ENCODE data around the gene PTPRN2. TPM values are rescaled to one million over a fixed set of nuclear protein-coding genes. Genes with fewer than 3 reads are reported as not detected.

Gene PTPRN2
- polyA plus RNA-seq, 4 donors = 7.4 to 9.6 (median 8.8) TPM

DNA sequence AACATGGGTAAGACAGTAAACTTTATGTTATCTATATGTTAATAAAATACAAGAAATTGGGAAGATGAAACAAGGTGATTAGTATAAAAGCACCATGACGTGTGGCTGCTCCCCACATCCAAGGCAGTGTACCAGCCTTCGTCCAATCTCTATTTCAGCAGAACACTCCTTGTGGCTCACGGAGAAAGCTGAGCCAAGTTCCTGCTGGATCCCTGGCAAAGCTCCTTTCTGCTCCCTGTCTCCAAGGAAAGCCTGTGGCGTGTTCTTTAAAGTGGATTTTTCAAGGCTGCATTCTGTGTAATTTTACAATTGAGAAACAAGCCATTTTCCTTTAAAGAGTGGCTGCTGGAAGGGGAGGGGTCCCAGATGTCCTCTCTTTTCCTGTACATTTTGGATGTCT is 467.3 kb downstream of the PTPRN2 start:
- DNase-seq (ENCODE audit: low read depth in 4 of 4, low spot score in 3 of 4) = no peak

DNA sequence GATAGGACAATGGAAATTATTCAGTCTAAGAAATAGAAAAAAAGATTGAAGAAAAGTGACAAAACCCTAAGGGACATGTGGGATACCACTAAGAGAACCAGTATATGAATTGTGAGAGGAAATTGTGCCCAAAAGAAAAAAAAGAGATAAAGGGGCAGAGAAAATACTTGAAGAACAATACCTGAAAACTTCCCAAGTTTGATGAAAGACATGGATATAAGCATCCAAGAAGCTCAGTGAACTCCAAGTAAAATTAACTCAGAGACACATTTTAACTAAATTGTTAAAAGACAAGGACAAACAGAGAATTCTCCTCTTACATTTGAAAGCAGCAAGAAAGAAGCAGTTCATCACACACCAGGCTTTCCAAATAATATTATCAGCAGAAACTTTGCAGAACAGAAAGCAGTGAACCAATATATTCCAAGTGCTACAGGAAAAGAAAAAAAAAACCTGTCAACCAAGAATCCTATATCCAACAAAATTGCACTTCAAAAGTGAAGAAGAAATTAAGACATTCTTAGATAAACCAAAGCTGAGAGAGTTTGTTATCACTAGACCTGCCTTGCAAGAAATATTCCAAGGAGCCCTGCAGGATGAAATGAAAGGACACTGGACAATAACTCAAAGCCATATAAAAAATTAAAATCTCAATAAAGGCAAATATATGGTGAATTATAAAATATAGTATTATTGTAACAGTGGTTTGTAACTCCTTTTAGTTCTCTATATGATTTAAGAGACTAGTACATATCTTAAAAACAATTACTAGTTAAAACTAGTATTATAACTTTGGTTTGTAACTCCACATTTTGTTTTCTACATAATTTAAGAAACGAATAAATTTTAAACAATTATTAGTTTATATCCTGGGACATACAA is 470.0 kb downstream of the PTPRN2 start:
- no peak for DNase-seq (ENCODE audit: low read depth in 4 of 4, low spot score in 3 of 4)

DNA sequence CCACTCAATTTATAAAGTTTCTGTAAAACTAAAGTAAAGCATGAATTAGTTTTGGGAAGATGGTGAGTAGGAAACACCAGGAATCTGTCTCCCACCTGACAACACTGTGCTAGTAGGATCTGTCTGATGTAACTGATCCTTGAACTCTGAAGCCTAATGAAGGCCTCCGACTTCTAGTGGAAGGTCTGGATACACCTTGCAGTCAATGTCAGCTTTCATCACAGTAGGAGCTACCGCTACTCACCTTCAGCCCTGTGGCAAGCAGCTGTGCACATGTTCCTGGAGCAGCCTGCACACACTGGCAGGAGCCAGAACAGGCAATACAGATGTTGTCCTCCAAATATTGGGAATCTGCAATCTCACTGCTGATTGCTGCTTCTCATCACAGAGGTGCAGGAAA is 471.4 kb downstream of the PTPRN2 start:
- no peak for DNase-seq (ENCODE audit: low read depth in 4 of 4, low spot score in 3 of 4)

DNA sequence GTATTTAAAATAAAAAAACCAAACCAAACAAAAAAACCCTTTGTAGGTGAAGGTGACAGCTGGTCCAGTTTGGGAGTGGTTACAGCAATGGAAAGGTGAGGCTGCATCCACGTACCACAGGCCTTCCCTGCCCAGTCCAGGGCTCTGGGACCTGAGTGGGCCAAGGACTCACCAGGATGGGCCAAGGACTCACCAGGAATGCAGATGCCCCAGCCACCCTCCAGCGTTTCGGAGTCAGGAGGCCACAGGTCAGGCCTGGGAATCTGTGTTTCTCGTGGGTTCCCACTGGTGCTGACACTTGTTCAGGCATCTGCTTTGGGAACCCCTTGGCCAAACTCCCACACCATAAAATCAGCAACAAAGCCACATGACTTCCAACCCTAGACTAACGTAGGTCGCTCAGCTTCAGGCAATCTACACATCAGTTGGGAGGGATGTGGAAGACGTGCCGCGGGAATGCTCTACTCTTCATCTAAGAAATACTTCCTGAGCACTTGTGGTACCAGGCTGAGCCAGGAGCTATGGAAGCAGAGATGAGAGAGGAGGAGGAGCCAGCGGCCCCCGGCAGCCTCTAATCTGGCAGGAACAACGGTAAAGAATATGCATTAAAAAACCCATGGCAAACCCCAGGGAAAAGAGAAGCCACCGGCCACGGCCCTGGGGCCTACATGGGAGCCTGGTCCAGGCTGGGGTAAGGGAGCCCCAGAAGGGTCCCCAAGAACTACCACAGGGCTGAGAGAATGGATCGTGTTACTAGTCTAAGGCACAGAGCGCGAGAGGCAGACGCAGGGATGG is 473.4 kb downstream of the PTPRN2 start:
- DNase-seq (ENCODE audit: low read depth in 4 of 4, low spot score in 3 of 4) = no peak

DNA sequence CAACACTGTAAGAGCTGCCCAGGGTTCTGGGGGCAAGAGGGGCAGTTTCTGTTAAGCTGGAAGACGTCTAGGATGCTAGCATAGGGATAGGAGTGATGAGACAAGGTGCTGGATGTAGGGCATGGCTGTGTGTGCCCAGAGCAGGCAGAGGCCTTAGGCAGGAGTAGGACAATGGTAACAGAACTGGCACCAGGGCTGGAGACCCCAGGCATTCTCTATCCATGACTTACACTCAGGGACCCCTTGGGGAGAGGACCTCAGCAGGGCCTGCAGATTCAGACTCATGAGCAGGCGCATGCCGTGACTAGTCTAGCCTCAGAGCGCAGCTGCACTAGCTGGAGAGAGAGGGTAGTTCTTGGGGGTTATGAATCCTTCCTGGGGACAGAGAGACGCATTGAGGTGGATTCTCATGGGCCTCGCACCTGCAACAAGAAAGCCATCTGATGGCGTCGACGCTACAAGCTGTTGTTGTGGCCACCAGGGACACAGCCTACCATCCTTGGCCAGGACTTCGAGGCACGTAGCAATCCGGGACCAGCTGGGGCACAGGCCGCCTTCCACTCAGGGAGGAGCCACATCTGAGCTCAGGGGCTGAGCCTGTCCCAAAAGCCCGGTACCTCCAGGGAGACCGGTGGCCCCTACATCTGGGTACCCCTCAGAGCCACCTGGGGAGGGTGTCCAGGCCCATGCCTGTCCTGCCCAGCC is 474.1 kb downstream of the PTPRN2 start:
- no peak for DNase-seq (ENCODE audit: low read depth in 4 of 4, low spot score in 3 of 4)

DNA sequence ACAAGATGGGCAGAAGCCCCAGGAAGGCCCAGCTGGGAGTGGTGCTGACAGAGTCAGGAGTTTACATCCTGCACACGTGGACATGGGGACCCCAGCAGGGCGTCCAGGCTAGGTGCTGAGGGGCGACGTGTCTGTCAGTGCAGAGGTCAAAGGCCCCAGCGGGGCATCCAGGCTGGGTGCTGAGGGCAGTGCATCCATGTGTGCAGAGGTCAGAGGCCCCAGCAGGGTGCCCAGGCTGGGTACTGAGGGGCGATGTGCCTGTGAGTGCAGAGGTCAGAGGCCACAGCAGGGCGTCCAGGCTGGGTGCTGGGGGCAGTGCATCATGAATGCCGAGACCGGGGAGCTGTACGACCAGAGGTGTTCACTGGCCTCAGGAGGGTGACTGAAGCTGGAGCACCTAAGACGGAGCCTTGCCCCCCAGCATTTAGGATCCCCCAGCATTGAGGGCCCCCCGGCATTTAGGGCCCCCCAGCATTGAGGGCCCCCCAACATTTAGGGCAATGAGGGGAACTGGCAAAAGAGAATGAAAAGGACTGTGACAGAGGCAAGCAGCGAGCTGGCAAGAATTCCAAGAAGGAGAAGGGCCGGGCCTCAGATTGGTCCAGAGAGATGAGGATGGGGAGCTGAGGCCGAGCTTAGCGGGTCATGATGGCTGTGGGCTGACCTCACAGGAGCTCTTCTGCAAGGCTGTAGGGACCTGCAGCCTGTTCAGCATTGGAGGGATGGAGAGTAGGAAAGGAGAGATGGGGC is 474.9 kb downstream of the PTPRN2 start:
- no peak for DNase-seq (ENCODE audit: low read depth in 4 of 4, low spot score in 3 of 4)

DNA sequence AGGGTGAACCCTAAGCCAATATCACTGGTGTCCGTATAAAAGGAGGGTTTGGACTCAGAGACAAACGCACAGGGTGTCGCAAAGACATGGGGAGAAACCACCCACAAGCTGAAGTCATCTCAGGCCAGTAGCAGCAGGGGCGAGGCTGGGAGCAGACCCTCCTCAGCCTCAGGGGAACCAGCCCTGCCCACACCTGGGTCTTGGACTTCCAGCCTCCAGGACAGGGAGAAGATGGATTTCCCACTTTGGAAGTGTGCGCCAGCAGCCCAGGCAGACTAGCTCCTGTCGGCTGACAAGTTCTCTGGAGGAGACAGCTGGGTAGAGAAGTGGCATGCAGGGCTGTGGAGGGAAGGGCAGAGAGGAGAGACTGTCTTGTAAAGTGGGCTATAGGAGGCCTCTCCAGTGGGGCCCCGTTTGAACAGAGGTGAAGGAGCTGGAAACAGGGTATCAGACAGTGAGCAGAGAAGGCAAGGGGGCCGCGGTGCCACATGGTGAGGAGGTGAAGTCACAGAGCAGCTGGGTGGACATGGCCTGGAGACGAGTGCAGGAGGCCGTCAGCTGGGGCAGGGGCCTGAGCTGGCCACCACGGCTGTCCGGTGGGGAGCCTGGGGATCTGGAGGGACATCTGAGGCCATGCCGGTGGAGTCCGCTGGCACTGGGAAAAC is 475.6 kb downstream of the PTPRN2 start:
- DNase-seq (ENCODE audit: low read depth in 4 of 4, low spot score in 3 of 4) = no peak

DNA sequence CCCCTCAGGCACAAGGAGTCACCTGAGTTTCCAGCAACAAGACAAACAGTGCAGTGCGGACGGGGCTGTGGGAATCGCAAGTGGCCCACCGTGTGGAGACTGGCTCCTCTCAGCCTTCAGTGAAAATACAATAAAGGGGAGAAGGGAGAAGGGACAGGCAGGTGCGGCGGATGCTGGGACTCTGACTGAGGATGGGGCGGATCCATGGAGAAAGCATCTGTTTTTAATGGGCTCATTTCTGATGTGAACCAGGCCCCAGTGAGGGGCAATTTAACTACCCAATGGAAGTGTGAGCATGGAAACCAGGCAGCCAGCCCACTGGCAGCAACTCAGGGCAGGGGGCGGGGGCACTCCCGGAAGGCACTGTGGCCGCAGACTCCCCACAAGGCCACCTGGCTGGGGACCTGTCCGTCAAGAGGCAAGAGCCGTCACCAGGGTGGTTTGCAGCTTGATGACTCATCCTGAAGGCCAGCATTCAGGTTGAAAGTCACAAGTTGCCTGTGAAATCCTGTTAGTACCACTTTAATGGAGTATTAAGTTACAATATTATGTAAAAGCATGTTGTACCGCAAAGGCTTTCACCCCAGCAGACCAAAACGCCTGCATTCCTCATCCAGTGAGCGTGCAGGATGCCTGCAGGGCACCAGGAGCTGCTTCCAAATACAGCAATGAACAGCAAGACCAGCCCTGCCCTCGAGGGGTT is 476.4 kb downstream of the PTPRN2 start:
- DNase-seq (ENCODE audit: low read depth in 4 of 4, low spot score in 3 of 4) = no peak

DNA sequence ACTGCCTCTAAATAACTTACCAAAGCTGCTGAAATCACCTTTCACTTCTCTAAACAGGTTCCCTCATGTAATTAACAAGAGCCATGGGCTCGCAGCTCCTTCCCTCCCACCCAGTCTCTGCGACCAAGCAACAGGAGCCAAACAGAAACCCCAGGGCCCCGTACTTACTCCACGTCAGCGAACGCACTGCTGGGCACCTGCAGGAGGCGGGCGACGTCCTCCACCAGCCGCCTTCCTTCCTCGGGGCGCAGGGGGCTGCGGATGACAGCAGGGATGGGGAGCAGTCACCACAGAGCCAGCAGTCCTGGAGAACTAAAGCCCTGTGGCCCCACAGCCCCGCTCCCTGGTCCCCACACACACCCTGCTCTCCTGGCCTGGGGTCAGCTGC is 477.0 kb downstream of the PTPRN2 start:
- DNase-seq (ENCODE audit: low read depth in 4 of 4, low spot score in 3 of 4) = no peak

DNA sequence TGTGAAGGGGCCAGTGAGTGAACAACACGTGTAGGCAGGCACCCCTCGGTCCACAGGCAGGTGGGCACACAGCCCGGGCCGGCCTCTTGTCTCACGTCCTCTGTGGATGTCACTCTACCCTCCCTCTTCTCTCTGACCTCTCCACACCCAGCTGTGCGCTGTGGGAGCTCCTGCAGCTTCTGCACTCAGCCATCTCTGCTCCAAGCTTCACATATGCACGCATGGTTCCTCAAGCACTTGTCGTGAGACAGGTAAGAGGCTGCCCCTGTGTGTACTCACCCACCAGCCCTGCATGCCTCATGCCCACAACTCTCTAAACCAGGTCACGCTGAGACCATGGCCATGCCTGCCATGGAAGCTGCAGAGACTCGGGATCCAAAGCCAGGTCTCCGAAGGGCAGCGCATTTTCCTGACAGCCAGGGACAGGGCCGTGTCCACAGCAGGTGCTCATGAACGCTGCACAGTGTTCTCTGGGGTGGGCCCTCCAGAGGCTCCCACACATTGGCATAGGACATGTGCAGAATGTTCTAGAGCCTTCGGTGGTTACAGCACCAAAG is 477.5 kb downstream of the PTPRN2 start:
- no peak for DNase-seq (ENCODE audit: low read depth in 4 of 4, low spot score in 3 of 4)

DNA sequence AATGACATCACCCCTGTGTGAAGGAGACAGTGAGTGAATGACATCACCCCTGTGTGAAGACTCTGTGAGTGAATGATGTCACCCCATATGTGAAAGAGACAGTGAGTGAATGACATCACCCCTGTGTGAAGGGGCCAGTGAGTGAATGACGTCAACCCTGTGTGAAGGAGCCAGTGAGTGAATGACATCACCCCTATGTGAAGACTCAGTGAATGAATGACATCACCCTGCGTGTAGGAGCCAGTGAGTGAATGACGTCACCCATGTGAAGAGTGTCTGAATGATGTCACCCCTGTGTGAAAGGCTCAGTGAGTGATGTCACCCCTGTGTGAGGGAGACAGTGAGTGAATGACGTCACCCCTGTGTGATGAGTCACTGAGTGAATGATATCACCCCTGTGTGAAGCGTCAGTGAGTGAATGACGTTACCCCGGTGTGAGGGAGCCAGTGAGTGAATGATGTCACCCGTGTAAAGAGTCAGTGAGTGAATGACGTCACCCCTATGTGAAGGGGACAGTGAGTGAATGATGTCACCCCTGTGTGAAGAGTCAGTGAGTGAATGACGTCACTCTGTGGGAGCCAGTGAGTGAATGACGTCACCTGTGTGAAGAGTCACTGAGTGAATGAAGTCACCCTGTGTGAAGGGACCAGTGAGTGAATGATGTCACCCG is 478.1 kb downstream of the PTPRN2 start:
- no peak for DNase-seq (ENCODE audit: low read depth in 4 of 4, low spot score in 3 of 4)

DNA sequence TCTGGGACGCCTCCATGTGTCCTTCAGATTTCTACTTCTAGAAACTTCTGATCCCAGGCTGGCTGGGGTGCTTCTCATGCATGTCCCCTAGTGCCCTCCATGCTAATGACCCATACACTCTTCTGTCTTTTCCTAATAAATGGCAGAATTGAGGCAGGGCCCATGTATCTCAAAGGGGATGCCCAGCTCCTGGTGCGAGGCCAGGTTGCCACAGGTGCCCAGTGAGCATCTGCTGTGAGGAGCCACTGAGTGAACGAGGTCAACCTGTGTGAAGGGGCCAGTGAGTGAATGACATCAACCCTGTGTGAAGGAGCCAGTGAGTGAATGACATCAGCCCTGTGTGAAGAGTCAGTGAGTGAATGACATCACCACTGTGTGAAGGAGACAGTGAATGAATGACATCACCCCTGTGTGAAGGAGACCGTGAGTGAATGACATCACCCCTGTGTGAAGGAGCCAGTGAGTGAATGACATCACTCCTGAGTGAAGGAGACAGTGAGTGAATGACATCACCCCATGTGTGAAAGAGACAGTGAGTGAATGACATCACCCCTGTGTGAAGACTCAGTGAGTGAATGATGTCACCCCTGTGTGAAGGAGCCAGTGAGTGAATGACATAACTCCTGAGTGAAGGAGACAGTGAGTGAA is 478.9 kb downstream of the PTPRN2 start:
- DNase-seq (ENCODE audit: low read depth in 4 of 4, low spot score in 3 of 4) = no peak

DNA sequence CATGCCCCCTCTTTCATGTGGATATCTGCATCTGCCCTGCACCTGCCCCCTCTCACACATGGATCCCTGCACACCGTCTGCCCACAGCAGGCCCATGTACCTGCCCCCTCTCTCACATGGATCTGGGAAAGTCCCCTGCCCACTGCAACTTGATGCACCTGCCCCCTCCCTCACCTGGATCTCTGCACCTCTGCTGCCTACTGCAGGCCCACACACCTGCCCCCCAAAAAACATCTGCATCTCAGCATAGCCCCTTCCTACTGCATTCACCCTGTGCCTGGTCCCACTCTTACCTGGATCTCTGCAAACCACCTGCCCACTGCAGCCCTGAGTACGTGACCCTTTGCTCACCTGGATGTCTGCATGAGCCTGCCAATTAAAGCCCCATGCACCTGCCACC is 479.8 kb downstream of the PTPRN2 start:
- DNase-seq (ENCODE audit: low read depth in 4 of 4, low spot score in 3 of 4) = no peak

DNA sequence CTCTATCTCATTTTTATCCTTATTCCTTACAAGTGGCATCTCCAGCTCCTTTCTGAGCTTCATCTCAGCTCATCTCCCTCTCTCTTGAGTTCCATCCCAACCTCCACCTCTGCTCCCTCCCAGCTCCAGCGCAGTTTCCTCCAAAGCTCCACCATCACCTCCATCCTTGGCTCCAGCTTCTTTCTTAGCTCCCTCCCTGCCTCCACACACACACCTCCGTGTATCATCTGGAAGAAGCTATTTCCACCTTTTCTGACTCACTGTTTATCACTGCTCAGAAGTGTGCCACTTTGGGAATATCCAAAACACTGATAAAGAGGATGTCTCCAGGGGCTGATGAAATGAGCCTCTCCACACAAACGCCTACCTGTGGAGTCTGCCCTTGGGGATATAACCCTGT is 481.4 kb downstream of the PTPRN2 start:
- no peak for DNase-seq (ENCODE audit: low read depth in 4 of 4, low spot score in 3 of 4)

DNA sequence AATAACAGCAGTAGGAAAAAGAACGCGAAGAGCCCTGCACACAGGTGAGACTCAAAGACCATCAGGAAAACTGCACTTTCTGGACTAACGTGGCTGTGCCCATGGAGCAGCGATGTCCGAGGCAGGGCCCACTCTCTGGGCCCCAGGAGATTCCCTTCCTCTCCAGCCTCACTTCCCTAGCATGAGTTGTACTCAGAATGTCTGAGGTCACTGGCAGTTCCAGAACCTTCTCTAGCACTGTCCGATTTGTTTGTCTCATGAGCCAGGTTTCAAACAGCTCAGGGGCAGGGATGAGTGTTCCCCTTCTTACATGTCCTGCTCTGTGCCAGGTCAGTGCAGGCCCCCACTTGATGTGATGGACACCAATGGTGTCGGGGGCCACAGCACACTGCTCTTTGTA is 484.2 kb downstream of the PTPRN2 start:
- no peak for DNase-seq (ENCODE audit: low read depth in 4 of 4, low spot score in 3 of 4)

DNA sequence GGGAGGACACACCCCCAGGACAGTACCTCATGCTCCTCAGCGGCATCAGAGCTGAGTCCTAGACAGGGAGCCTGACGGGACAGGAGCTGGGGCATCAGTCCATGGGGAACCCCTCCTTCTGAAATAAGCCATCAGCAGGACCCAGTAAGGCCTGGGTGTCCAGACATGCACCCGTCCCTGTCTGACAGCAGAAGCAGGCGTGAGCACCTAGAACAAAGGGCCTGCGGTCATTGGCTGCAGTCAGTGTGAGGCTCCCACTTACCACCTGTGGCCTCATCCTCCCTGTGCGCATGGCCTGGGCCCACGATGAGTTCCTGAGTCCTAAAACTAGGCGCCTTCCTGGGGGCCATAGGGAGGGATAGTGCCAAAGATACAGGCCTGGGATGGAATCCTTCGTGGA is 484.7 kb downstream of the PTPRN2 start:
- no peak for DNase-seq (ENCODE audit: low read depth in 4 of 4, low spot score in 3 of 4)

DNA sequence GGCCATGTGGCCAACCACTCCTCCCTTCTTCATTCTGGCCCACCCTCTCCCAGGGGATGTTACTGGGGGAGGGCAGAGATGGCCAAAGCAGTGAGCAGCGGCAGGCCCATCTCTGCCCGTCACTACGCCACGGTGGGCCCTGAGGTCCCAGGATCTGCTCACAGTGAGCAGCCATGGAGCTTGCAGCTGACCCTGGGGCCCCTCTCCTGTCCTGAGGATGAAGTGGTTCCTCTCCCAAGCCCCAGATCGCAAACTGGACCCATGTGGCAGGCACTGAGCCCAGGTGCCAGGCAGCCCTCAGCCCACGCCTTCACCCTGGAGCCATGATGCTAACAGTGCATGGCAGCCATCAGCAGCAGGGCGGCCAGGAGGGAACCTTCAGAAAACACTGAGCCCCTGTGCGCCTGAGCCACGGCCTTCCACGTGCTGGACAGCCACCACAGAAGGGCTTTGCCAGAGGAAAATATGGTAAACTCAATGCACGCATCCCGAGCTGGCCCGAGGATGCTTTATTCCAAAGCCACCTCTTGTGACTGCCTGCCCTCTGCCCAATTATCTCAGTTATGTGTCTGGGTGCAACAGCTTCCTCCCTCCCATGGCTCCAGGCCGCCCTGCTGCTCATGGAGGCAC is 485.7 kb downstream of the PTPRN2 start:
- DNase-seq (ENCODE audit: low read depth in 4 of 4, low spot score in 3 of 4) = no peak

Measured in right renal pelvis (tissue), 4 donors.